Tongue (tissue), 2 donors: Measurements from ENCODE around the gene DBN1. TPM values are rescaled to one million over a fixed set of nuclear protein-coding genes. Genes with fewer than 3 reads are reported as not detected.
A peak's percentile ranks its signal among the peaks of the same experiment; 100 is the strongest.

Experiments
- DNase-seq: peaks from one replicate; pipeline ENCODE4 v3.0.0-alpha.2; 2015
- total RNA-seq: library from RNA; depleted of rRNA; stranded (reverse); fragments of >200 nt; gene quantifications from one replicate; pipeline ENCODE4 v1.2.3, GENCODE V29; 2014

The DBN1 gene
- total RNA-seq, 1 donor from 2014 or later: 58.3 TPM

DNA sequence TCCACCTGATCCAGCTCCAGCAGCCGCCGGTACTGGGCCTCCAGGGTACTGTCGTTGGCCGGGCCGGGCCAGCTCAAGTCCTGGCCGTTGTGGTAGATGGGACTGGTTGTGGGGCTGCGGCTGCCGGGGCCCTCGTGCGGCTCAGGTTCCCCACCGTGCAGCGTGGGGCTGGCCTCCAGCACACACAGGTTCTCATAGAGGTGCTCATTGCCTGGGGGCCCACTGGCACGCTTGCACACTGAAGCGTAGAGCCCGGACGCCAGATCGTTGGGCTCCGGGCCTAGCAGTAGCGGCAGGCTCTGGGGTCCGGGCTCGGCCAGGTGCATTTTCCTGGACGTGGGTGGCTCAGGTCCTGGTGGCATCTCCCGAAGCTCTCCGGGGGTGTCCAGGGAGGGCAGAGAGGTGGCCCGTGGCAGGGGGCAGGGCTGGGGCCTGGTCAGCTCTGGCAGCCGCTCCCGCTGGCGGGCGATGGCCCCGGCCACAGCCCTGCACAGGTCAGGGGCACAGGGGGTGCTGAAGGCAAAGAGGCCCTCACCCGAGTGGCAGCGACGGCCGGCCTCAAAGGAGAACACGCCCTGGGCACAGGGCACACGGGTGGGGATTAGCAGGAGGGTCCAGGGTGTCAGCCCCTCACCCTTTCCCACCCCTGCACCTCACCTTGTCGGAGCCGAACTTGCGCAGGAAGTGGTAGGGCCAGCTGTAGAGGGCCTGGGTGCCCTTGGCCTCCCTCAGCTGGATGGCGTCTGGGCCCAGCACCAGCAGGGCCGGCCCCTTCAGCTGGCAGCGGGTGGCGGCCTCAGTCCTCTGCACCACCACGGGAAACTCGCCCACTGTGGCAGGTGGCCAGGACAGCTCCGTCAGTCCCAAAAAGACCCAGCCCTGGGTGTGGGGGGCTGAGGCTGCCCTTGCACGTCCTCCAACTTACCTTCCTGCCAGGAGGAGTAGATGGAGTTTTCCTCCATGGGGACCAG, 30.9 kb upstream of the DBN1 start:
- DNase-seq: no peak

DNA sequence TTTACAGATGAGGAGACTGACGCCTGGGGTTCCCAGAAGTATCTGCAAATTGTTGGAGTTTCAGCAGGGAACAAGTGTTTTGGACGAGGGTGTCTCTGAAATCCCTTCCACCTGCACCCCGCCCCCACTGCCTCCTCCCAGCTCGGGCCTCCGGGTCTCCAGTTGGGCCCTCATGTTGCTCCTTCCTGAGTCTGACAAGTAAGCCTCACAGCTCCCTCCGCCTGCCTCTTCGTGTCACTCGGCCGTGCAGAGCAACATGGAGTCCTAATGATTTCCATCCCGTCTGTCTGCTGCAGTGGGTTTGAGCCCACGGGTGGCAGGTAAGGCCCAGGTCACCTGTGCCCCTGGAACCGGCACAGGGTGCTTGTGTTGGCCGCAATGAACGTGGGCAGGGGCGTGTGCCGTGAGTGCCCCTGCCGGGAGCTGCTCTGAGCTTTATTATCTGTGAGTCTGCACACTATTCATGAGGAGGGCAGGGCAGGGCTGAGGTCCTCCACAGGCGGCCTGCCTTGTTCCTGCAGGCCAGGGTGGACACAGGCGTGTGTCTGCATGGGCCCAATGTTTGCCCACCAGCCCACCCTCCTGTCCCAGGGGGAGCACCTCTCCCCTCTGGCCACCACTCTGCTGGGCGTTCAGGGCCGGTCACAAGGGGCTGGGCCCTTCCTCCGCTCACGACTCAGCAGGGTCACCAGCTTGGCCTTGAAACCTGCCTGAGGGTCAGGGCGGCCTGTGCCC, 30.1 kb upstream of the DBN1 start:
- no peak for DNase-seq

DNA sequence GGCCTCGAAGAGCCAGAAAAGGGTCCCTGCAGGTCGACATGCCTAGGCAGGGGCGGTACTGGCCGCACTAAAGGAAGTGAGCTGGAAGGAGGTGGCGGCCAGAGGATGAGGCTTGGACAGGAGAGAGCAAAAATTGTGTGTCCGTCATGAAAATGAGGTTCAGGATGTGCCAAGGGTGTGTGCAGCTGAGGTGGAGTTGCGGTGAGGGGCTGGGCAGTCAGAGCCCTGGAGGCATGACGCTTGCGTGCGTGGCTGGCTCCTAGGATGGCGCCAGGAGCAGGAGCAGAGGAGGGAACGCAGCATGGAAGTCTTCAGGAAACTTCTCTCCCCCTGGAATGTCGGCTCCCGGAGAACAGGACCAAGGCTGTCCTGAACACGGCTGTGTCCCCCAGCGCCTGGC, 29.5 kb upstream of the DBN1 start:
- DNase-seq: no peak

DNA sequence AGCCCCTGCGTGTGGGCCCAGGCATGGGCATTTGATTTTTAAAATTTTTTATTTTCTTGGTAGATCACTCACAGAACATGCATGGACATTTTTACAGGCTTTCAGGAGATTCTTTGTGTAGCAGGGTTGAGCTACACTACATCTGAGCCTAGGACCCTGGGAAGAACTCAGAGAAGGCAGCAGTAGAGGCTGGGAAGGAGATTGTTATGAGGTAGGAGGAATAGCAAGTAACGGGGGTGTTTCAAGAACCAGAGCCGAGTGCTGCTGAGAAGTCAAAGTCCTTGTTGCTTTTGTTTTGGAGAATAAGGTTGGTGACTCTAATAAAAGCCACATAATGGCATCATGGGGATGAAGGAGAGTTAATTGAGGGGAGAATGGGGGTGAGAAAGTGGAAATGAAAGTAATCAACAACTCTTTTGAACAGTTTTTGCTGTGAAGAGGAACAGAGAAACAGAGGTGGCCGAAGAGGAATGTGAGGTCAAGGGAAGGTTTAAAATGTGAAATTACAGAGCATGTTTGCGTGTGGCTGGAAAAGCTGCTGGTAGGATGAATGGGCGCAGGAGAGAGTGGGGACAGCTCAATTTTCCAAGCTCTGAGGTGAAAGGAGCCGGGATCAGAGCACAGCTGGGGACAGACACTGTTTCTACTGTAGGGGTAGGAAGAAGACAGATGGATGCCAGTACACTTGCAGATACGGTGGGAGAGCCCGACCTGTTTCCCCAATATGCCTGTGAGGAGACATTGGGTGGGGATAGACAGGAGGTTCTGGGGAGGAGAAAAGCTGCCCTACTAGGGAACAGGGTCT, 28.6 kb upstream of the DBN1 start:
- DNase-seq: no peak

DNA sequence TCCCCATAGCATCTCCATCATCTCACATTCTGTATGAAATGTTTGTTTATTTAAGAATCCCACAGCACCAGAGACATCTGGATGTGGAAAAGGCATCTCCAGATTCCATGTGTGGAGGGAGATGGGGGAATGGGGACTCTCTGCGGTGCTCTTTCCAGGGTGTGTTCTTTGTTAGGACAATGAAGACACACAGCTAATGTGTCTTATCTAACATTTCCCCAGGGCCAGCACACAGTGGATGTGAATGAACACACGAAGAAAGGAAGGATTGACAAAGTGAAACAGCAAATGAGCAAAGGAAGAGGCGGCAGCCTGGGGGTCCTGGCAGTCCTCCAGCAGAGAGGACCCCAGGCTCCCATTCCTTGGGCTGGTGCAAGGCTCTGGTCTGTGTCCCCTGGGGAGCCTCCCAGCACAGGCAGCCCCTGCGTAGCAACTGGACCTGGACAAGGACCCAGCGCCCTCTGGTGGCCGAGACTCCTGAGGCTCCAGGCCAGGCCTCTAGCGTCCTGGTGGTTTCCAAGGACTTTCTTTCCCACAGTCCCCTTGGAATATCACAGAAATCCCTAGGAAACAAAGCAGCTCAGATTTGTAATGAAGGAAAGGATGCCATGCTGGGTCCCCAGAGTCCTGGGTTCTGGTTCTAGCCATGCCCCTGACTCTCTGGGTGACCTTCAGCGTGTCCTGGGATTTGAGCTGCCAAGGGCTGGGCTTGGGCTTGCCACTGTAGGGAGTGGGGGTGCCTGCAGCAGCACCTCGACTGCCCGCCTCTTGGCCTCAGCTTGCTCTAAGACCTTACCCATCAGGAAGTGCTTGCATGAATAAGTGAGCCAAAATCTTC, 27.5 kb upstream of the DBN1 start:
- peak; percentile 93 for DNase-seq

DNA sequence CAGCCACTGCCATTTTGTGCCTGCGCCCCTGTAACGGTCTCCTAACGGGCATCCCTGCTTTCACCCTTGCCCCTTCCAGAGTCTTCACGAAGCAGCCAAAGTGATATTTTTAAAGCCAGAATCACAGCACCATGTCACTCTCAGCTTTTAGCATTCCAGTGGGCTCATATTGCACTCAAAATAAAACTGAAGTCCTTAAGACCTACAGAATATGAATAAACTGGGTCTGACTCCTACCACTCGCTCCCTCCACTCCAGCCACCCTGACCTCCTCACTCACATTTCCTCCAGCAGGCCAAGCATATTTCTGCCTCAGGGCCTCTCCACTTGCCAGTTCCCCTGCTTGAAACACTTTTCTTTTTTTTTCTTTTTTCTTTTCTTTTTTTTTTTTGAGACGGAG, 26.4 kb upstream of the DBN1 start:
- DNase-seq: no peak

DNA sequence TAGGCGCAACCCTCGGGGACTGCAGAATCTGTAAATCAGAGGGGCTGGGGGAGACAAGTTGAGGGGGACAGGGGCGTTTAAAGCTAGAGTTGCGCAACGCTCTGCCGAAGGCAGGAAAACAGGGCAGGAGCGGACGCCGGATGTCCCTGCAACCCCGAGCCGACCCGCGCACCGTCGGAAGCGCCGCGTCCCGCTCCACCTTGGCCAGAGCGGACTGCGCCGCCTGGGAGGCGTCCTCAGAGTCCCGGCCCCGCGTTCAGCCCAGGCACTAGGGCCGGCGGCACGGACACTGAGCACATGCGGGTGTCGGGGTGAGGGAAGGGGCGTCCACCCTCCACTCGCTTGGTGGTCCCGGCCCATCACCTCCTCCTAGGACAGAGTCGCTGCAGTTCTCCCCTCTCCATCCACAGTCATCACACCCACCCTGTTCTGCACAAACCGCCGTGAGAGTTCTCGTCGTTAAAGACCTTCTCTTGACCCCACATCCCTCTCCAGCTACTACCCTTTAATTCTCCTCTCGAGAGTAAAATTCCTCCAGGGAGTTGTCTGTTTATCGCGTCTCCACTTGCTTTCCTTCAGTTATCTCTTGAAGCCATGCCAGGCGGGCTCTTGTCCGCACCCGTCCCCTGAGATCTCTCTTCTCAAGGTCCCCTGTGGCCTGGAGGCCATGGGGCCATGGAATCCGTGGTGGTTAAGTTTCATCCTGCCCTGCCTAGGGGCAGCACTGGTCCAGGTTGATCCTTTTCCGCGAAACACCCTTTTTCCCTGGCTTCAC, 24.8 kb upstream of the DBN1 start:
- DNase-seq: no peak

DNA sequence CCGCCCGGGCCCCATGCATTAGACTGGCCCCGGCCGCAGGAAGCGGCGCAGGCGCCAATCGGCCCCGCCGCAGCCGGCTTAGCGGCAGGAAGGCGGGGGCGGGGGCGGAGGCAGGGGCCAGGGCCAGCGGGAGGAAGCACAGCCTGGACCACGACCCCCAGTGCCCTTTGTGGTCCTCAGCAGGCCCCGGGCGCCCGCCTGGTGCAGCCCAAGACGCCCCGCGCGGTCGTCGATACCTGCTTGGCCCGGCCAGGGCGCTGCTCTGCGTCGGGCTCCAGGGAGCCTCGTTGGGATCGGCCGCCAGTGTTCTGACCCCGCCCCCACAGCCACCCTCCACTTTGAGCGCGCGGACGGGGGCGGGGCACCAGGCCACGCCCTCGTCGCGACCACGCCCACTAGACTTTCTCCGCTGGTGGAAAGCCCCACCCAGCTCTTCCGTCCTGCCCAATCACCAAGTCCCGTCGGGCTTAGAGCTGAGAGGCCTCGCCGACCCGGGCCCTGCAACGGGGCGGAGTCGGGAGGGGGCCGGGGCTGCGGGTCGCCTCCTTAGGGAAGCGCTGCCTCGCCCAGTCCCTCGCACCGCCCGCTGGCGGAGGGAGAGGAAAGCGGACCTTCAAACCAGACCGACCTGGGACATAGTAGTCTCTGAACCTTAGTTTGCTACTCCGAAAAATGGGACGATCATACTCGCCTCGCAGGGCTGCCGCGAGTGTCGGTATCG, 24.0 kb upstream of the DBN1 start, which contains the start of gene PDLIM7:
Gene PDLIM7, minus strand, starts transcription at position 313 of the 721 bp plus-strand sequence. CDS start 1,092 bp downstream, outside the sequence.
- DNase-seq: peak; percentile 98

DNA sequence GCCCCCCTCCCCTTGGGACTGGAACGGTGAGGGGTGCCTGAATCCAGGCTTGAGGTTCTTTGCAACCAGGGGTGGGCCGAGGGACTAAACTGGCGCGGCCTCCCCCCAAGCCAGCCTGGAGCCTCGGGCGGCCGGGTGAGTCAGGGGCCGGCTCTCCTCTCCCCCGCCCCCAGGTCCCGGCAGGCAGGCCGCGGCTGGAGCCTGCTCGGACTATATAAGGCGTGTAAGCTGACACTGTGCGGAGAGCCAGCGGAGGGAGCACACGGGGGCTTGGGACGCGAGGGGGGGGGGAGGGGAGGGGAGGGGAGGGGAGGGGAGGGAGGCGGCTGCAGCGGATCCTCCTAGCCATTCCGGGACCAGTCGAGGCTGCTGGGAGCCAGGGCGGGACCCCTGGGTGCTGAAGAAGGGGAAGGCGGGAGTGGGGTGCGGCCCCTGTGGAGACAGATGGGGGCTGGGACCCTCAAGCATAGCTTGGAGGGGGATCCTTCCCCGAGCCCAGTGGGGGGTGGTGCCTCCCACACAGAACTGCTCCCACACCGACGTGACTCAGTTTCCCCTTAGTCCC, 23.4 kb upstream of the DBN1 start:
- DNase-seq: peak; percentile 96

DNA sequence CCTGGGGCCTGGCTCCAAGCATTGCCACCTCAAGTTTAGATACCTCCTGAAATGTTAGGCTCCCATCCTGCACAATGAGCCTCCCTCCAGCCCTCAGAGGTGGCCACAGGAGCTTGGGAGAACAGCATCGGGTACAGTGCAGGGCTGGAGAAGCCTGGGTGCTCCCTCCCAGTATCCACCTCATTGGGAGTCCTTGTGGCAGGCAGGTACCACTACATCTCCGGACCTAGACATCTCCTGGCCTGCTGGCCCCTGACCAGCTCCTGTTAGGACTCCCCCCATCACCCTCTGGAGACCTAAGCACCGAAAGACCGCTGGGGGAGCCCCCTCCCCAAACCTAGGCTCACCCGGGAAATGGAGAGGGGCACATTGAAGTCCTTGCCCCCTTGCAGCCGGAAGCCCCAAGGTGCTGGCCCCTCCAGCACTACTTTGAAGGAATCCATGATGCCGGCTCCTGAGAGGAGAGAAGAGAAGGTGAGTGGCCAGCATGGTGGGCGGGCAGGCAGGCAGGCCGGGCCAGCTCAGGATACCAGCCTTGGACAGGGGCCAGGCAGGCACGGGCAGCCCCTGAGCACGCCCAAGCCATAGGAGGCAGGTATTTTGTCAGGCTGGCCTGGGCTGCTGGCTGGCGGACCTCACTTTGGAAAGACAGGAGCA, 22.8 kb upstream of the DBN1 start:
- no peak for DNase-seq

DNA sequence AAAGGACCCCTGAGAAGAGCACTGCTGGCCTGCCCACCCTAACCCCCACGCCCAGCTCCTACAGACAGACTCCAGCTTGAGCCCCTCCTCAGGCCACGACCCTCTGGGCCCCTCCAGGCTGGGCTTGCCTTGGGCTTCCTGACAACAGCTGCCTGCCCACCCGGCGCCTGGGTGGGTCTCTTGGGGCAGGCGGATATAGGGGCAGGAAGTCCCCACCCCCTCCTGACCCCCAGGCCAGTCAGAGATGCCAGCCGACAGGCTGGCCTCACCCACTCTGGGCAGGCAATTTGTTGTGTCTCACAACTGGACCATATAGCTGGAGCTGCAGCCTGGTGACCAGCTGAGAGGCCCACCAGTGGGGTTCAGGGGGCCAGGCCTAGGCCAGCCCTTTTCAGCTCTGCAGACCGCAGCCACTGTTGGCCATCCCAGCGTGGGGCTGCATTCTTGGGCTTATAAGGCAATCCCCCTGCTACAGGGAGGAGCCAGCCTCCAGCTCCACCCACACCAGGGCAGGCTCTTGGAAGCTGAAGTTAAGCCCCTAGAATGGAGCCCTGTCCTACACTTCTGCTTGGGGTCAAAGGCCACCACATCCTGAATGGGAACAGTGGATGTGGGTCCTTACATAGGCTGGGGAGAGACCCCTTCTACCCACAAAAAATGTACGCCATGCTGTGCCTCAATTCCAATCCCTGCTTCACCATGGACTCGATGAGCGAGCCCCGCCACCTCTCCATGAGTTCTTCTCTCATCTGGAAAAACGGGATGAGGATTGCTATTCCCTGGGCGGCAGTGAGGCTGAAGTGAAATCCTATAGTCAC, 22.0 kb upstream of the DBN1 start:
- peak; percentile 87 for DNase-seq

DNA sequence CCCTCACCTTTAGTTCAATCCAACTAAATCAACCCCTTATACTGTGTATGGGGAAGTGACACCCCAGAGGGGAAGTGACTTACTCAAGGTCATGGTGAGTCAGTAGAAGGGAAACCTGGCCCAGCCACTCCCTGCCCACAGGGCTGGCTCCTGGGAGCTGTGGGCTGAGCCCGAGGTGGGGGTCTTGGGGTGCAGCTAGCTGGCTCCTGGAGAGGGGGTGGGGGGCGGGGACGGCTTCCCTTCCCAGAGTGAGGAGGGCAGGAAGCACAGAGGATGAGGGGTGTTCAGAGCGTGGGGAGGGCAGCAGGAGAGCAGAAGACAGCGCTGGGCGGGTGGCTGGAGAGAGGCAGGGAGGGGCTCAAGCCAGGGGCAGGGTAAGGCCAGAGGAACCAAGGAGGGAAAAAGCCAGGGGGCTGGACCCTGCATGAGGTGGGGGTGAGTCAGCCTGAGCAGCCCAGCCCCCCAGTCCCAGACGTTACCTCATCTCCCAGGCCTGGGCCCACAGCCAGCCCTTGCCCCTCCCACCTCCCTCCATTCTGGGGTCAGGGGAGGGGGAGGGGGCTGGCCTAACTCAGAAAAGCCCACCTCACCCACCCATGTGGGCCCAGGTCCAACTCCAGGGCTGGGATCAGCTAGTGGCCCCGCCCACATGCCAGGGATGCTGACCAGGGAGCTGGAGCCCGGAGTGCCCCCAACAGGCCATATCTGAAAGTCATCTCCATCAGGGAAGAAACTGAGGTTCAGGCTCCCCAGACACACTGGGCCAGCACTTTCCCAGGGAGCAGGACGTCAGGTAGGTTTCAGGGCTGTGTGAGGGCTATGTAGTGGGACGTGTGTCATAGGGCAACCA, 21.1 kb upstream of the DBN1 start:
- DNase-seq: peak; percentile 89

DNA sequence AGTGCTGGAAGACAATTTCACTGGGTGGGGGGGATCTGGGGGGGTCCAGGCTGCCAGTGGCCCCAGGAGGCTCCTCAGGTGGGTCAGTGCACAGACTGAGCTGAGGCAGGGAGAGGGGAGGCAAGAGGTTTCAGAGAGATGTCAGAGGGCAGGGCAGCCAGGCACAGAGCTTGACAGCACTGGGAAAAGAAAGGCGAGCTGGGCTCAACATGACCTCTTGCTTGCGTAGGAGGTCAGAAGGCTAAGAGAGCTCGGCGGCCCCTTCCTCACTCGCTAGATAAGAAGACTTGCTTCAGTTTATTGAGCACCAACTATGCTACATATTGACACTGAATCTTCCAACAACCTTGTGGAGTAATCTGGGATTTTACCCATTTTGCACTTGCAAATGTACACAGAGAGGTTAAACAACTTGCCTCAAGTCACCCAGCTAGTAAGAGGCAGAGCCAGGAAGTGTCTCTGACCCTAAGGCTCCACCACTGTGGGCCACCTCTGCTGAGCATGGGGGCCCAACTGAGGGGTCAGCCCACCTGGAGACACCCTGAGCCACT, 20.4 kb upstream of the DBN1 start:
- DNase-seq: no peak

DNA sequence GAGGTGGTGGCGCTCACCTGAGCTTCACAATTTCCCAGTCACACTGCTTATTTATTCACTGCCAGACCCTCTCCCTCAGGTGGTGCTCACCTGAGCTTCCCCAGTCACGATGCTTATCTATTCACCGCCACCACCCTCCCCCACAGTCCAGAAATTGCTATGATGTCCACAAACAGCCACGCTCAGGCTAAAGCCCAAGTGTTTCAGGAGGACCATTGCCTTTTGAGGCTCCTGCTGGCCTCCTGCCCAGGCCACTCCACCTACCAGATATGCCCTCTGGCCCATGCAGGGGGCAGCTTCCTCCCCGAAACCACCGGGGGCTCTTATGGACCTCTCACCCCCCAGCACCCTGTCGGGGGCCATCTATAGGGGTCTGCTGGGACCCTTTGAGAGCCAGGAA, 19.4 kb upstream of the DBN1 start:
- DNase-seq: no peak

DNA sequence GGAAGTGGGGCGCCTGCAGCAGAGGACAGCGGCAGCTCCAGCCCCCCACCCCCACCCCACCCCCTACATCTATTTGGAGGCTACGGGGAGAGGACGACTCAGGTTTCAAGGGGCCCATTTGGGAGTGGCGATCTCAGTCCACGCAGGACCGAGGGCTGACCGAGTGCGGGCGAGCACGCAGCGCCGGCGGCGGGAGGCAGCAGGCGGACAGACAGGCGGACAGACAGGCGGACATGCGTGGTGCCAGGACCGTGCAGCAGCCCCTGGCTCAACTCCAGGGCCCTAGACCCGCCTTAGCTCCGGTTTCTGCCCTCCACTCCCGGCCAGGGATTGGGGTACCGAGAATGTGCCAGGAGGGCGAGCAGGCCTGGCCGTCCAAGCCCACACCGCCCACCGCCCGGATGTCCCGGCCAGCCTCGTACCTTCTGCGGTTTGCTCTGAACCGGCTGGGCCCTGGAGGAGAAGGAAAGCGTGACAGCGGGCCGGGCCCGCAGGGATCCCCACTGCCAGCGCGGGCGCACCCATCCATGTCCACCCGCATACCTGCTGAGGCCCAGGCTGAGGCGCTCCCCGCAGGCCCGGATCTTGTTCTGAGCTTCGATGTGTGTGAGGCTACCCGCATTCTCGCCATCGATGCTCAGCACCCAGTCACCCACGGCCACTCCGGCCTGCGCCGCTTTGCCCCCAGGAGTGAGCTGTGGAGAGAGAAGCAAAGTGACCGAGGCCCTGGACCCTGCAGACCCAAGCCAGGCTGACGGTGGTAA, 18.7 kb upstream of the DBN1 start:
- DNase-seq: no peak

DNA sequence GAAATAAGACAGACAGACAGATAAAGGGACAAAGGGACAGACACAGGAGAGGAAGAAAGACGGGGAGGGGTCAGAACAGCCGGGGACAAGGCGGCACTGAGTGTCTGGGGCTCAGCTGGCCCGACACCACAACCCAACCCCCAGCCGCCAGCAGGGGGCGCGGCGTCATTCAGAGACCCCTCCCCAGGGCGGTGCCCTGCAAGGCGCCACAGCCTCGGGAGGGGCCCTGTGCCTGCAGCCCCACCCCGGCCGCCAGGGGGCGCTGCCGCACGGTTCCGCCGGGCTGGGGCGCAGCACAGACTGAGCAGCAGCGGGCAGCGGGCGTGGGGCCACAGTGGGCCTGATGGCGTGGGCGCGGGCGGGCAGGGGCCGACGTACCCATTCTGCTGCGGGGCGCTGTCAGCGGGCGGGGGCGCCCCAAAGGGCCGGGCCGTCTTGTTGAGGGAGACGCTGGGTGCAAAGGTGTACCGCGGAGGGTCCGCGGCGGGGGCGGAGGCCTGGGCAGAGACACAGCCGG, 18.1 kb upstream of the DBN1 start:
- DNase-seq: peak; percentile 89
